Coronary artery (tissue), 2 donors: ENCODE measurements around the gene TEKT2.

Source experiments
- DNase-seq: peaks from one replicate; pipeline ENCODE4 v3.0.0-alpha.2; 2017; ENCODE audit warnings: low spot score
- H3K27ac ChIP-seq, 2 donors: fragments of 200-600 bp; sonication (generic); one replicate each; pipeline ENCODE4 v1.5.1; 2016 to 2019
- H3K4me3 ChIP-seq: fragments of 200-600 bp; sonication (generic); 2 replicates; pipeline ENCODE4 v1.5.1; 2016; ENCODE audit warnings: mild to moderate bottlenecking, moderate library complexity
- TF ChIP-seq, protein P1 (sequence below): fragments of 200-600 bp; sonication (generic); IDR thresholded peaks from one replicate; pipeline ENCODE4 v1.5.1; 2019; ENCODE audit warnings: antibody characterized with exemption

The TEKT2 gene

DNA sequence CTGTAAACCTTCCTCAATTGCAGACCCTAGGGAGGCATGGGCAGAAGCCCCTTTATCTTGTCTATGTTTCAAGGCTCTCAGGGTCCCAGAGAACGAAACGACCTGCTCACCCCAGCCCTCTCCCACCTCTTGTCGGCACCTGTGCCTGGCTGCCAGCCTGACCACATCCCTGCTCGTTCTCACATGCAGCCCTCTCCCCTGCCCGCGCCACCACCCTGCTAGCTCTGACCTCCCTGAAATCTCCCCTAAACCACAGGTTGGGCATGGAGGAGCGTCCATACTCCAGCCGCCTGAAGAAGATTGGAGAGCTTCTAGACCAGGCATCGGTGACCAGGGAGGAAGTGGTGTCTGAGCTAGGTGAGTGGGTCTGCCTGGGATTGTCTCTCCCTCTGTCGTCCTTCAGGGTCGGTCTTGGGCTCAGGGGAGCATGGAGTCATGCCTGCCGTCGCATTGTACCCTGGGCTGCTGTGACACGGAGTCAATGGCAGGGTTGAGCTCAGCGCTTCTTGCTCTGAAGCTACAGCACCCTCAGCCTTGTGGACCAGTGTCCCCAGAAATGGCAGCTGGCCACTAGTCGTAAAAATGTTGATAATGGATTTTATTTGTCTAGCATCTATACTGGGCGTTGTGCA is 8.4 kb downstream of the TEKT2 start:
- Histone ChIP-seq H3K4me3 (no peak overlapping the region), H3K27ac (no peak overlapping the region)
- TF ChIP-seq, protein P1, sequence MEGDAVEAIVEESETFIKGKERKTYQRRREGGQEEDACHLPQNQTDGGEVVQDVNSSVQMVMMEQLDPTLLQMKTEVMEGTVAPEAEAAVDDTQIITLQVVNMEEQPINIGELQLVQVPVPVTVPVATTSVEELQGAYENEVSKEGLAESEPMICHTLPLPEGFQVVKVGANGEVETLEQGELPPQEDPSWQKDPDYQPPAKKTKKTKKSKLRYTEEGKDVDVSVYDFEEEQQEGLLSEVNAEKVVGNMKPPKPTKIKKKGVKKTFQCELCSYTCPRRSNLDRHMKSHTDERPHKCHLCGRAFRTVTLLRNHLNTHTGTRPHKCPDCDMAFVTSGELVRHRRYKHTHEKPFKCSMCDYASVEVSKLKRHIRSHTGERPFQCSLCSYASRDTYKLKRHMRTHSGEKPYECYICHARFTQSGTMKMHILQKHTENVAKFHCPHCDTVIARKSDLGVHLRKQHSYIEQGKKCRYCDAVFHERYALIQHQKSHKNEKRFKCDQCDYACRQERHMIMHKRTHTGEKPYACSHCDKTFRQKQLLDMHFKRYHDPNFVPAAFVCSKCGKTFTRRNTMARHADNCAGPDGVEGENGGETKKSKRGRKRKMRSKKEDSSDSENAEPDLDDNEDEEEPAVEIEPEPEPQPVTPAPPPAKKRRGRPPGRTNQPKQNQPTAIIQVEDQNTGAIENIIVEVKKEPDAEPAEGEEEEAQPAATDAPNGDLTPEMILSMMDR = no peak
- no peak for DNase-seq

DNA sequence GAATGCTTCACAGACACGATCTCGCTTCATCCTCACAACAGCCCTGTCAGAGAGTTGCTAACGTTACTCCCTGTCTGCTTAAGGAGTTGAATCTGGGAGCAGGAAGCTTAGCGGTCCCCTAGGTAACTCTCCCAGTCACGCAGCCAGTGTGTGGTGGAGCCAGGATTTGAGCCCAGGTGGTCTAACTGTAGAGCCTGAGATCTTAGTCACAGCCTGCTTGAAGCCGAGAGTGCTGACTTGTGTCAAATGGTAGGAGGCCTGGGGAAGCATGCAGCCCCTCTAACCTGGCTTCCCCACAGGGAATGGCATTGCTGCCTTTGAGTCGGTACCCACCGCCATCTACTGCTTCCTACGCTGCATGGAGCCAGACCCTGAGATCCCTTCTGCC is 8.9 kb downstream of the TEKT2 start:
- TF ChIP-seq, protein P1 = no peak
- DNase-seq = no peak
- no peak overlapping the region for H3K4me3 ChIP-seq
- no peak overlapping the region for H3K27ac ChIP-seq

DNA sequence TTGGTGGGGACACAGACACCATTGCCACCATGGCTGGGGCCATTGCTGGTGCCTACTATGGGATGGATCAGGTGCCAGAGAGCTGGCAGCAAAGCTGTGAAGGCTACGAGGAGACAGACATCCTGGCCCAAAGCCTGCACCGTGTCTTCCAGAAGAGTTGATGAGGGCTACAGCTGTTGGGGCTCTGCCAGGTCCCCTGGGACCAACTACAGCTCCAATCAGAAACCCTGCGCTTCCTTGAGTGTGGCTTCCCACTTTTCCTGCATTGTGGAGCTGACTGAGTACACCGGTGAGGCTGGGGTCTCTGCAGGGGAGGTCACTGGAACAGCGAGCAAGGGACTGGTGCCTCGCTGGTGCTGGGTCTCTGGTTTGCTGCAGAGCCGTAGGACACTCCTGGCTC is 9.3 kb downstream of the TEKT2 start:
- peak; percentile 62 for DNase-seq
- TF ChIP-seq, protein P1 = no peak
- no peak overlapping the region for H3K27ac ChIP-seq

DNA sequence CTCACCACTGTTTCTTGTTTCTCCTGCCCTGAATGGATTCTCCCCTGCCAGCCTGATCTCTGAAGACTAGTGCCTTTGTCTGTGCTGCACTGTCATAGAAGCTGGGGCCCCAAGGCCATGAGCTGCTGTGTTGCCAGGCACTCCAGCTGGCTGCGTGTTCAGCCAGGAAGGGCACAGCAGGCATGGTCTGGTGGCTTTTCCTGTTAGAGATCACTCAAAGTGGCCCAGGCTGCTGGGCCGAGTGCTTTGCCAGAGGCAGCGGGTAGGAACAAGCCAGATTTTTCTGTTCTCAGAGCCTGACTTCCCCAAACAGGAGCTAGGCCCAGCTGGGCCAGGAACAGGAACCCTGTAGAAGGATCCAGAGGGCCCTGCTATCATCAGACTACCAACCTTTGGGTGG is 10.0 kb downstream of the TEKT2 start:
- TF ChIP-seq, protein P1 = no peak

More for the DNA sequence above, 9.3 kb downstream of the TEKT2 start:
- no peak overlapping the region for H3K4me3 ChIP-seq

DNA sequence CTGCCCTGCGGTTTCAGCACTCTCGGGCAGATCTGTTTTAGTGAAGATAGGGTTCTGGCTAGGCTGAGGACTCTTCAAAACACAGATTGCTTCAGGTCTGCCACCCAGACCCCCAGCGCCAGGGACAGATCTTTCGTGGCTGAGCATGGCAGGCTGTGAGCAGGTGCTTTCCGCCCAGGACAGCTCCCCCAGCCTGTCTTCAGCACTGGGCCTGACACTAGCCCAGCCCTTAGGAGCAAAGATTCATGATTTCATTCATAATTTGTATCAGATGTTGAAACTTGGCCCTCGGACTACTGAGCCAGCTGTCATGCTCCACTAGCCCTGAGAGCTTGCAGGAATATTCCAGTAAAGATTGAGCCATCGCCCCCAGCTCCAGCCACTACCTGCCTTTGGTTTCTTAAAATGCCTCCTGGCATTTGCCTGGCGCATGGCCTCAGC is 10.7 kb downstream of the TEKT2 start:
- TF ChIP-seq, protein P1 = no peak
- peak; percentile 69 for DNase-seq
- peak overlapping the region in 1 of 2 donors; percentile 20 for H3K27ac ChIP-seq
- H3K4me3 ChIP-seq = no peak overlapping the region

More for the DNA sequence above, 10.0 kb downstream of the TEKT2 start:
- H3K27ac ChIP-seq = peak overlapping the region in 1 of 2 donors; percentile 20
- peak; percentile 72 for DNase-seq
- no peak overlapping the region for H3K4me3 ChIP-seq

DNA sequence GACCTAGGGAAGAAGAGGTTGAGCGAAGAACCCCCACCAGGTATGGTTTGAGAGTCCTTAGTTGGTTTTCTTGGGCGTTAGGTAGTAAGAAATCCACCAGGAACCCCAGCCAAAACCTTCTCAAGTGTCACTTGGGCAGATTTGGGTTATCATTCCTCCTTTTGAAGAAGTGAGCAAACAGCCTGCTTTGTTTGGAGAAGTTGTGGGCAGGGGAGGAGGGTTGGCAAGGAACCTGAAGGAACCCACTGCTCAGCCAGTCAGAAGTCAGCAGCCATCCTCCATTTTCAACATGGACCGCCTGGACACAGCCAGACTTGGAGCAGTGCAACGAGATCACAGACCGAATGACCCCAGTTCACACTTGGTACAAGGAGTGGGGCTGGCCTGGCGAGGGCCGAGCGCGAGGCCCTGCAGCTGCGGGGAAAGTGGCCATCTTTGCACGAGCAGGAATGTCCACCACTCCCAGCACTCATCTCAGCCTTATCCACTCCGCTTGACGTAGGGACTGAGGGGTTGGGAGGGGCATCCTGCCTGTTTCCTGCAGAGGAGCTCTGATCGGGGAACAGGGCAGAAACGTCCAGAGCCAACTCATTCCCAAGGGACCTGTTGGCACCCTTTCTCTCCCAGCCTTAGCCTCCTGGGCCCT is 12.0 kb downstream of the TEKT2 start:
- no peak for DNase-seq
- TF ChIP-seq, protein P1 = no peak
- Histone ChIP-seq H3K27ac (peak overlapping the region in 1 of 2 donors; percentile 48), H3K4me3 (no peak overlapping the region)
